ENCODE results near the gene SLC11A1.

GRCh38 chr2:218366621-218367414 lies 15.3 kb upstream of the SLC11A1 start:
- TF ChIP-seq ZNF202 (tag by site-specific recombination; IDR thresholded peaks at IDR 0.05; ENCODE audit: borderline replicate concordance): no peak
- TF ChIP-seq ZNF132 (tag by site-specific recombination; IDR thresholded peaks at IDR 0.05; ENCODE audit: borderline replicate concordance): no peak
- TF ChIP-seq ZNF133 (tag by site-specific recombination; IDR thresholded peaks at IDR 0.05): no peak
- TF ChIP-seq ZXDB (tag by site-specific recombination; IDR thresholded peaks at IDR 0.05): no peak
- no peak for TF ChIP-seq CTCF (tag by site-specific recombination; IDR thresholded peaks at IDR 0.05)
- no peak for TF ChIP-seq ZNF121 (tag by site-specific recombination; IDR thresholded peaks at IDR 0.05)
- no peak for TF ChIP-seq SETDB1 (IDR thresholded peaks at IDR 0.05; ENCODE audit: insufficient read length, low read length)
